BJ (cell line): ENCODE measurements around the gene NUP107. TPM values are rescaled to one million over a fixed set of nuclear protein-coding genes. Genes with fewer than 3 reads are reported as not detected.

Experiments
- CTCF ChIA-PET: fragments of 350-600 bp; formaldehyde crosslinking; extraction: SDS; loops from one replicate; lab custom pipeline; 2021; ENCODE audit warnings: antibody characterized with exemption, inconsistent platforms; lab: Yijun Ruan, JAX
- POLR2A ChIA-PET: fragments of 300-600 bp; sonication (Branson Sonifier 250); formaldehyde crosslinking; extraction: SDS; loops from one replicate; lab custom pipeline; 2021; ENCODE audit warnings: antibody characterized with exemption; lab: Charles Lee
- DNase-seq: peaks from one replicate; pipeline ENCODE4 v3.0.0-alpha.2; 2011; ENCODE audit warnings: low read depth
- H3K27me3 ChIP-seq: 2 replicates; pipeline ENCODE4 v1.6.0; 2011; ENCODE audit warnings: low read length; ENCODE audit not compliant: control insufficient read depth, insufficient read depth
- H3K36me3 ChIP-seq: 2 replicates; pipeline ENCODE4 v1.5.1; 2011; ENCODE audit warnings: low read length; ENCODE audit not compliant: control insufficient read depth, insufficient read depth
- H3K4me3 ChIP-seq: 2 replicates; pipeline ENCODE4 v1.5.1; 2011; ENCODE audit warnings: low read depth, mild to moderate bottlenecking, control low read depth, low read length
- CTCF ChIP-seq: IDR thresholded peaks from 2 replicates; pipeline ENCODE4 v1.5.1; 2011; ENCODE audit warnings: low read depth, mild to moderate bottlenecking, control low read depth, inconsistent platforms, low read length, moderate library complexity; ENCODE audit not compliant: insufficient read depth
- polyA plus RNA-seq: library from polyadenylated mRNA; depleted of rRNA; stranded (reverse); fragments of >200 nt; gene quantifications from 2 replicates; pipeline ENCODE4 v1.2.3, GENCODE V29; 2011

NUP107 gene
- polyA plus RNA-seq, 1 experiment, result 23.4 TPM

GRCh38 chr12:68771223-68771925 lies 84.6 kb downstream of the NUP107 start:
- ChIA-PET CTCF (interaction anchor here (2.0 kb wide), 1 partner anchor 15 kb away, joined by 7 read pairs; no protein-coding TSS in a partner anchor), POLR2A (interaction anchor here (0.6 kb wide), 1 partner anchor 48 kb away, joined by 4 read pairs; no protein-coding TSS in a partner anchor)
- Histone ChIP-seq H3K27me3 (no peaks in the 10 kb centered on the region), H3K4me3 (no peak overlapping the region), H3K36me3 (no peaks in the 10 kb centered on the region)
- TF ChIP-seq CTCF, result no peak
- no peak for DNase-seq

- CTCF ChIA-PET, result interaction anchor here (1.3 kb wide), 1 partner anchor 10 kb away, joined by 3 read pairs; no protein-coding TSS in a partner anchor
Measured at GRCh38 chr12:68772714-68773113, 85.9 kb downstream of the NUP107 start.

GRCh38 chr12:68773582-68773981 lies 86.8 kb downstream of the NUP107 start:
- ChIA-PET POLR2A (no interaction called here), CTCF (interaction anchor here (1.3 kb wide), 1 partner anchor 9 kb away, joined by 3 read pairs; no protein-coding TSS in a partner anchor)
- H3K36me3 ChIP-seq, result no peaks in the 10 kb centered on the region
- no peaks in the 10 kb centered on the region for H3K27me3 ChIP-seq
- H3K4me3 ChIP-seq, result no peak overlapping the region
- TF ChIP-seq CTCF, result no peak
- no peak for DNase-seq

More at GRCh38 chr12:68772714-68773113, 85.9 kb downstream of the NUP107 start:
- no peaks in the 10 kb centered on the region for H3K36me3 ChIP-seq
- H3K4me3 ChIP-seq, result no peak overlapping the region
- H3K27me3 ChIP-seq, result no peaks in the 10 kb centered on the region
- POLR2A ChIA-PET, result no interaction called here
- no peak for TF ChIP-seq CTCF
- DNase-seq, result no peak

- ChIA-PET POLR2A (no interaction called here), CTCF (interaction anchor here (1.3 kb wide), 1 partner anchor 55 kb away, joined by 4 read pairs; no protein-coding TSS in a partner anchor)
- TF ChIP-seq CTCF, result no peak
- H3K4me3 ChIP-seq, result no peak overlapping the region
- H3K27me3 ChIP-seq, result no peaks in the 10 kb centered on the region
- no peaks in the 10 kb centered on the region for H3K36me3 ChIP-seq
- DNase-seq, result no peak
Measured at GRCh38 chr12:68775121-68775630, 88.4 kb downstream of the NUP107 start.

- POLR2A ChIA-PET, result no interaction called here
- no peak overlapping the region for H3K4me3 ChIP-seq
- no peaks in the 10 kb centered on the region for H3K27me3 ChIP-seq
Measured at GRCh38 chr12:68776976-68777610, 90.3 kb downstream of the NUP107 start.

More at GRCh38 chr12:68776976-68777610, 90.3 kb downstream of the NUP107 start:
- no peaks in the 10 kb centered on the region for H3K36me3 ChIP-seq
- CTCF ChIA-PET, result no interaction called here
- no peak for TF ChIP-seq CTCF
- DNase-seq, result no peak
